DOHH2 (cell line): ENCODE data around the gene TRIM58.

Experiments used
- H3F3A ChIP-seq: fragments of 200-600 bp; sonication (generic), shearing (Covaris generic); 2 replicates; pipeline ENCODE4 v1.6.0; 2016; ENCODE audit warnings: antibody characterized with exemption, mild to moderate bottlenecking; ENCODE audit not compliant: control insufficient read depth, insufficient read depth
- H3K27ac ChIP-seq: fragments of 200-600 bp; sonication (generic); 2 replicates; pipeline ENCODE4 v1.5.1; 2014; ENCODE audit warnings: low read depth, mild to moderate bottlenecking, low read length, moderate library complexity
- H3K27me3 ChIP-seq: fragments of 200-600 bp; sonication (generic); 2 replicates; pipeline ENCODE4 v1.6.1; 2014; ENCODE audit warnings: mild to moderate bottlenecking, low read length, mixed read lengths; ENCODE audit not compliant: control insufficient read depth
- H3K36me3 ChIP-seq: fragments of 200-600 bp; sonication (generic); 2 replicates; pipeline ENCODE4 v1.6.1; 2014; ENCODE audit warnings: mild to moderate bottlenecking, low read length, moderate library complexity, mixed read lengths; ENCODE audit not compliant: control insufficient read depth
- H3K4me1 ChIP-seq: fragments of 200-600 bp; sonication (generic); 2 replicates; pipeline ENCODE4 v1.6.1; 2014; ENCODE audit warnings: mild to moderate bottlenecking, low read length, mixed read lengths; ENCODE audit not compliant: control insufficient read depth
- H3K4me2 ChIP-seq: fragments of 200-600 bp; sonication (generic); 2 replicates; pipeline ENCODE4 v1.6.0; 2014; ENCODE audit warnings: mild to moderate bottlenecking, low read length, moderate library complexity
- H3K4me3 ChIP-seq: fragments of 200-600 bp; sonication (generic); 2 replicates; pipeline ENCODE4 v1.5.1; 2014; ENCODE audit warnings: mild to moderate bottlenecking, low read length, mixed read lengths
- H3K79me2 ChIP-seq: fragments of 200-600 bp; sonication (generic); 2 replicates; pipeline ENCODE4 v1.6.1; 2014; ENCODE audit warnings: mild to moderate bottlenecking, low read length, mixed read lengths; ENCODE audit not compliant: control insufficient read depth
- H3K9me2 ChIP-seq: fragments of 200-600 bp; sonication (generic); replicated peaks from 2 replicates; pipeline ENCODE4 v1.6.1; 2014; ENCODE audit warnings: mild to moderate bottlenecking, low read length, mixed read lengths; ENCODE audit not compliant: control insufficient read depth
- H3K9me3 ChIP-seq: fragments of 200-600 bp; sonication (generic); 2 replicates; pipeline ENCODE4 v1.6.1; 2014; ENCODE audit warnings: antibody characterized with exemption, low read length, mixed read lengths; ENCODE audit not compliant: control insufficient read depth, insufficient read depth
- H4K20me1 ChIP-seq: fragments of 200-600 bp; sonication (generic); 2 replicates; pipeline ENCODE4 v1.6.0; 2014; ENCODE audit warnings: low read depth, mild to moderate bottlenecking, antibody characterized with exemption, low read length, moderate library complexity; ENCODE audit not compliant: control insufficient read depth, insufficient read depth
- CTCF ChIP-seq: fragments of 200-600 bp; sonication (generic); IDR thresholded peaks from one replicate; pipeline ENCODE4 v1.5.1; 2014; ENCODE audit warnings: antibody characterized with exemption, mild to moderate bottlenecking, low read depth, low read length; ENCODE audit not compliant: poor library complexity, severe bottlenecking
- EZH2phosphoT487 ChIP-seq: fragments of 200-600 bp; sonication (generic); IDR thresholded peaks from 2 replicates; pipeline ENCODE4 v1.6.1; 2017; ENCODE audit warnings: borderline replicate concordance, mild to moderate bottlenecking, antibody characterized with exemption, low read length, moderate library complexity, mixed read lengths

The TRIM58 gene

GRCh38 chr1:247914941-247915662 lies 58.1 kb downstream of the TRIM58 start:
- H3K36me3 ChIP-seq: no peaks in the 10 kb centered on the region

GRCh38 chr1:247919952-247920351 lies 63.0 kb downstream of the TRIM58 start, which contains the start of gene OR2T8:
OR2T8 (plus strand) TSS chr1:247920252; CDS start chr1:247921018, 766 bp downstream.
- H3K4me3 ChIP-seq: no peak within 1 kb of the TSS
- no peak within 1 kb of the TSS for H3K4me2 ChIP-seq
- no peak within 1 kb of the TSS for H3K27ac ChIP-seq
- no peaks in the 10 kb centered on the region for H3K79me2 ChIP-seq
- no peaks in the 10 kb centered on the region for H3K9me2 ChIP-seq
- no peaks in the 10 kb centered on the region for H3K9me3 ChIP-seq
- no peaks in the 10 kb centered on the region for H3K36me3 ChIP-seq
- H3K4me1 ChIP-seq: no peaks in the 10 kb centered on the region; the same call in 1 of the 2 replicates
- no peaks in the 10 kb centered on the region for H4K20me1 ChIP-seq
- H3F3A ChIP-seq: no peaks in the 10 kb centered on the region
- H3K27me3 ChIP-seq: no peaks in the 10 kb centered on the region
- TF ChIP-seq CTCF (no peak), EZH2phosphoT487 (no peak)

More at GRCh38 chr1:247914941-247915662, 58.1 kb downstream of the TRIM58 start:
- peaks cover 20% of the 10 kb centered on the region for H3K4me1 ChIP-seq
- no peaks in the 10 kb centered on the region for H3K27me3 ChIP-seq
- no peaks in the 10 kb centered on the region for H3F3A ChIP-seq
- peaks cover 3% of the 10 kb centered on the region; the same call in 1 of the 2 replicates for H3K9me3 ChIP-seq
- H4K20me1 ChIP-seq: no peaks in the 10 kb centered on the region
- no peaks in the 10 kb centered on the region for H3K79me2 ChIP-seq
- no peak overlapping the region for H3K4me2 ChIP-seq
- no peak overlapping the region for H3K27ac ChIP-seq
- no peaks in the 10 kb centered on the region for H3K9me2 ChIP-seq
- no peak for TF ChIP-seq CTCF
- no peak for TF ChIP-seq EZH2phosphoT487
- no peak overlapping the region for H3K4me3 ChIP-seq

- no peaks in the 10 kb centered on the region for H3K79me2 ChIP-seq
- H3K4me2 ChIP-seq: no peak overlapping the region
- H3K27me3 ChIP-seq: no peaks in the 10 kb centered on the region
- no peaks in the 10 kb centered on the region for H3F3A ChIP-seq
- no peak overlapping the region for H3K4me3 ChIP-seq
- no peaks in the 10 kb centered on the region for H4K20me1 ChIP-seq
- H3K4me1 ChIP-seq: no peaks in the 10 kb centered on the region
- H3K9me2 ChIP-seq: no peaks in the 10 kb centered on the region
- H3K27ac ChIP-seq: no peak overlapping the region
- H3K36me3 ChIP-seq: no peaks in the 10 kb centered on the region
- no peaks in the 10 kb centered on the region for H3K9me3 ChIP-seq
- TF ChIP-seq EZH2phosphoT487 (no peak), CTCF (no peak)
Measured at GRCh38 chr1:247923941-247924340, 67.0 kb downstream of the TRIM58 start.
